ENCODE measurements around the gene LRRC28. TPM values are rescaled to one million over a fixed set of nuclear protein-coding genes. Genes with fewer than 3 reads are reported as not detected.

The LRRC28 gene
- total and polyA plus RNA-seq, 2 donors (not counting 1 experiment from before 2014, with no cell fraction given) = 13.3 to 31.8 TPM

- WGBS (ENCODE audit: insufficient coverage) = 89% methylated on average over 3 of the region's 4 CpGs
- CTCF ChIA-PET = no interaction called here
Measured at GRCh38 chr15:99386391-99386790, 135.1 kb downstream of the LRRC28 start.

More at GRCh38 chr15:99386391-99386790, 135.1 kb downstream of the LRRC28 start:
- Histone ChIP-seq H3K9me3 (ENCODE audit: control extremely low read depth in 1 of 3, control insufficient read depth in 2 of 3, insufficient read depth in 1 of 3, low read length in 2 of 3) (peaks cover 1 to 4% (median 3%) of the 10 kb centered on the region in 3 donors), H4K20me1 (ENCODE audit: control insufficient read depth, insufficient read depth, low read length, poor library complexity, severe bottlenecking) (no peaks in the 10 kb centered on the region), H3K9ac (ENCODE audit: low read length) (no peak overlapping the region), H3K36me3 (replicated peaks in 1 of 2; ENCODE audit: control extremely low read depth in 1 of 2, control insufficient read depth in 1 of 2, extremely low read depth in 1 of 2, insufficient read depth in 2 of 2, low read length in 1 of 2) (peaks cover 6 to 7% of the 10 kb centered on the region in 2 experiments), H2AFZ (ENCODE audit: insufficient read depth, low read depth, low read length, poor library complexity, severe bottlenecking) (no peak overlapping the region), H3K4me1 (ENCODE audit: control insufficient read depth in 2 of 2, insufficient read depth in 2 of 2, low read length in 2 of 2) (peaks cover 0 to 6% of the 10 kb centered on the region in 2 donors), H3K79me2 (ENCODE audit: control insufficient read depth, insufficient read depth, low read length) (no peaks in the 10 kb centered on the region), H3K4me3 (ENCODE audit: control extremely low read depth in 1 of 5, extremely low read depth in 1 of 5, insufficient read depth in 1 of 5, low read depth in 2 of 5, low read length in 4 of 5) (no peak overlapping the region), H3K27ac (ENCODE audit: low read length in 2 of 2) (no peak overlapping the region), H3K27me3 (replicated peaks in 1 of 4; ENCODE audit: control extremely low read depth in 1 of 4, control insufficient read depth in 3 of 4, insufficient read depth in 4 of 4, low read length in 3 of 4) (no peaks in the 10 kb centered on the region), H3K4me2 (replicated peaks; ENCODE audit: low read depth, low read length, poor library complexity, severe bottlenecking) (no peak overlapping the region)
- Mint-ChIP-seq H3K27me3 (no peaks in the 10 kb centered on the region), H3K27ac (no peak overlapping the region), H3K9me3 (ENCODE audit: insufficient read depth) (no peaks in the 10 kb centered on the region), H3K4me3 (no peak overlapping the region), H3K4me1 (peaks cover 7% of the 10 kb centered on the region)
- DNase-seq (no peak), ATAC-seq (ENCODE audit: low read depth) (no peak)
- POLR2A ChIA-PET = no interaction called here
- intact Hi-C loops (cut with micrococcal nuclease) = no loop called here
- no peak for TF ChIP-seq EZH2 (IDR thresholded peaks at IDR 0.05; ENCODE audit: borderline replicate concordance, insufficient read depth, low read depth, low read length, poor library complexity, severe bottlenecking)
- no peak for TF ChIP-seq CTCF (IDR thresholded peaks at IDR 0.05)
